Measurements from ENCODE around the gene PAQR9.

DNA sequence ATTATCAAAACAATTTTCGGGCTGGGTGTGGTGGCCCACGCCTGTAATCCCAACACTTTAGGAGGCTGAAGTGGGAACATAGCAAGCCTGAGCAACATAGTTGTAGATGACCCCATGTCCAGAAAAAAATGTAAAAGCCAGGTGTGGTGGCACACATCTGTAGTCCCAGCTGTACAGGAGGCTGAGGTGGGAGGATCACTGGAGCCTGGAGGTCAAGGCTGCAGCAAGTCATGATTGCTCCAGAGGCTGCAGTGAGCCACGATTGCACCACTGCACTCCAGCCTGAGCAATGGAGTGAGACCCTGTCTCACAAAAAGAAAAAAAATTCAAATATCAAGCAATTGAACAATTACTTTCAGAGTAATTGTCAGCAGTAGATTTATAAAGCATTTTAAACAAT, 8.0 kb upstream of the PAQR9 start:
- TF ChIP-seq, protein P1, sequence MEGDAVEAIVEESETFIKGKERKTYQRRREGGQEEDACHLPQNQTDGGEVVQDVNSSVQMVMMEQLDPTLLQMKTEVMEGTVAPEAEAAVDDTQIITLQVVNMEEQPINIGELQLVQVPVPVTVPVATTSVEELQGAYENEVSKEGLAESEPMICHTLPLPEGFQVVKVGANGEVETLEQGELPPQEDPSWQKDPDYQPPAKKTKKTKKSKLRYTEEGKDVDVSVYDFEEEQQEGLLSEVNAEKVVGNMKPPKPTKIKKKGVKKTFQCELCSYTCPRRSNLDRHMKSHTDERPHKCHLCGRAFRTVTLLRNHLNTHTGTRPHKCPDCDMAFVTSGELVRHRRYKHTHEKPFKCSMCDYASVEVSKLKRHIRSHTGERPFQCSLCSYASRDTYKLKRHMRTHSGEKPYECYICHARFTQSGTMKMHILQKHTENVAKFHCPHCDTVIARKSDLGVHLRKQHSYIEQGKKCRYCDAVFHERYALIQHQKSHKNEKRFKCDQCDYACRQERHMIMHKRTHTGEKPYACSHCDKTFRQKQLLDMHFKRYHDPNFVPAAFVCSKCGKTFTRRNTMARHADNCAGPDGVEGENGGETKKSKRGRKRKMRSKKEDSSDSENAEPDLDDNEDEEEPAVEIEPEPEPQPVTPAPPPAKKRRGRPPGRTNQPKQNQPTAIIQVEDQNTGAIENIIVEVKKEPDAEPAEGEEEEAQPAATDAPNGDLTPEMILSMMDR (IDR thresholded peaks at IDR 0.05) = no peak
- TF ChIP-seq POLR2A (IDR thresholded peaks at IDR 0.05) (no peak), EP300 (IDR thresholded peaks at IDR 0.05) (no peak), POLR2AphosphoS5 (IDR thresholded peaks at IDR 0.05) (no peak)

All from upper lobe of left lung (tissue), 4 donors.